Breast epithelium (tissue), 4 donors: ENCODE measurements around the gene GALNT2. TPM values are rescaled to one million over a fixed set of nuclear protein-coding genes. Genes with fewer than 3 reads are reported as not detected.

Experiments used
- DNase-seq, 2 donors: peaks; one replicate each; pipeline ENCODE4 v3.0.0-alpha.2; 2019; ENCODE audit warnings: low spot score in 2 of 2
- H3K27ac ChIP-seq, 2 donors: fragments of 200-600 bp; sonication (generic) in 1 of 2; one replicate each; pipeline ENCODE4 v1.5.1; 2016 to 2019; ENCODE audit warnings: mild to moderate bottlenecking in 1 of 2
- H3K27me3 ChIP-seq, 2 donors: fragments of 200-600 bp; sonication (generic) in 1 of 2; one replicate each; pipeline versions ENCODE4 v1.5.1 to v1.6.0; 2017 to 2019; ENCODE audit warnings: control low read depth in 1 of 2, mild to moderate bottlenecking in 1 of 2
- H3K36me3 ChIP-seq: fragments of 200-600 bp; one replicate; pipeline ENCODE4 v1.5.1; 2019
- H3K4me1 ChIP-seq, 2 donors: fragments of 200-600 bp; sonication (generic); one replicate each; pipeline ENCODE4 v1.5.1; 2016 to 2019; ENCODE audit warnings: control low read depth in 1 of 2
- H3K4me3 ChIP-seq, 3 donors: fragments of 200-600 bp; sonication (generic); 1 replicate in 2 of 3; 2 replicates in 1 of 3; pipeline ENCODE4 v1.5.1; 2016 to 2019; ENCODE audit warnings: mild to moderate bottlenecking in 3 of 3, moderate library complexity in 2 of 3
- H3K9me3 ChIP-seq, 2 donors: fragments of 200-600 bp; sonication (generic) in 1 of 2; one replicate each; pipeline ENCODE4 v1.5.1; 2016 to 2019; ENCODE audit warnings: control low read depth in 1 of 2
- CTCF ChIP-seq, 3 donors: fragments of 450-650 bp; IDR thresholded peaks; one replicate each; pipeline ENCODE4 v1.5.1; 2016 to 2017; ENCODE audit warnings: antibody characterized with exemption in 3 of 3, mild to moderate bottlenecking in 3 of 3, moderate library complexity in 3 of 3
- POLR2A ChIP-seq: fragments of 450-650 bp; IDR thresholded peaks from one replicate; pipeline ENCODE4 v1.6.1; 2016; ENCODE audit warnings: antibody characterized with exemption, mild to moderate bottlenecking, moderate library complexity
- POLR2AphosphoS5 ChIP-seq, 3 donors: sonication (generic); formaldehyde crosslinking; IDR thresholded peaks; one replicate each; pipeline ENCODE4 v1.6.1; 2017; ENCODE audit warnings: antibody characterized with exemption in 3 of 3
- intact Hi-C: fragments of 100-400 bp; cut with DNase I; formaldehyde crosslinking; loops from one replicate; pipeline ENCODE4 v1.15.1; 2023; ENCODE audit warnings: low total_unique reads
- total RNA-seq, 3 donors: library from RNA; depleted of rRNA; stranded (reverse); fragments of >200 nt; gene quantifications; one replicate each; pipeline ENCODE4 v1.1.0, GENCODE V29; 2016

GALNT2 gene
- total RNA-seq, 3 donors from 2014 or later, result 27.4 to 53.0 (median 42.6) TPM

GRCh38 chr1:230212405-230212936 is 145.4 kb downstream of the GALNT2 start:
- Histone ChIP-seq H3K27me3 (no peaks in the 10 kb centered on the region), H3K36me3 (no peaks in the 10 kb centered on the region), H3K9me3 (no peaks in the 10 kb centered on the region), H3K4me1 (peaks cover 0 to 5% of the 10 kb centered on the region in 2 donors), H3K4me3 (no peak overlapping the region), H3K27ac (peak overlapping the region; percentile 12 to 34)
- no peak for TF ChIP-seq POLR2AphosphoS5 (IDR thresholded peaks at IDR 0.05)
- TF ChIP-seq CTCF (IDR thresholded peaks at IDR 0.05), result no peak
- TF ChIP-seq POLR2A, result no peak
- peak in 1 of 2 donors; percentile 27 for DNase-seq
- intact Hi-C loops, result no loop called here

- DNase-seq, result peak in 1 of 2 donors; percentile 25
These were observed 148.0 kb downstream of the GALNT2 start for GRCh38 chr1:230215031-230215430.

GRCh38 chr1:230215529-230215928 is 148.5 kb downstream of the GALNT2 start:
- Histone ChIP-seq H3K9me3 (no peaks in the 10 kb centered on the region), H3K4me1 (no peaks in the 10 kb centered on the region), H3K4me3 (no peak overlapping the region), H3K36me3 (no peaks in the 10 kb centered on the region), H3K27ac (no peak overlapping the region), H3K27me3 (no peaks in the 10 kb centered on the region)
- intact Hi-C loops, result no loop called here
- DNase-seq, result no peak
- TF ChIP-seq POLR2A (no peak), CTCF (IDR thresholded peaks at IDR 0.05) (no peak), POLR2AphosphoS5 (IDR thresholded peaks at IDR 0.05) (no peak)

More at GRCh38 chr1:230215031-230215430, 148.0 kb downstream of the GALNT2 start:
- TF ChIP-seq POLR2AphosphoS5 (IDR thresholded peaks at IDR 0.05) (no peak), CTCF (IDR thresholded peaks at IDR 0.05) (peak in 2 of 3 donors; percentile 37 to 39)
- H3K9me3 ChIP-seq, result no peaks in the 10 kb centered on the region
- H3K4me3 ChIP-seq, result no peak overlapping the region
- H3K27me3 ChIP-seq, result no peaks in the 10 kb centered on the region
- no peak overlapping the region for H3K27ac ChIP-seq
- H3K4me1 ChIP-seq, result no peaks in the 10 kb centered on the region
- H3K36me3 ChIP-seq, result no peaks in the 10 kb centered on the region
- intact Hi-C loops, result no loop called here

GRCh38 chr1:230216896-230217295 is 149.9 kb downstream of the GALNT2 start:
- Histone ChIP-seq H3K4me1 (no peaks in the 10 kb centered on the region), H3K9me3 (no peaks in the 10 kb centered on the region)
- intact Hi-C loops, result no loop called here

GRCh38 chr1:230218667-230219066 is 151.6 kb downstream of the GALNT2 start:
- Histone ChIP-seq H3K27ac (no peak overlapping the region), H3K9me3 (no peaks in the 10 kb centered on the region), H3K4me1 (no peaks in the 10 kb centered on the region), H3K27me3 (no peaks in the 10 kb centered on the region), H3K4me3 (no peak overlapping the region), H3K36me3 (no peaks in the 10 kb centered on the region)
- intact Hi-C loops, result no loop called here
- no peak for TF ChIP-seq POLR2A
- DNase-seq, result no peak

More at GRCh38 chr1:230216896-230217295, 149.9 kb downstream of the GALNT2 start:
- TF ChIP-seq POLR2AphosphoS5 (IDR thresholded peaks at IDR 0.05) (no peak), POLR2A (no peak), CTCF (IDR thresholded peaks at IDR 0.05) (no peak)
- no peak for DNase-seq
- H3K27ac ChIP-seq, result no peak overlapping the region
- H3K4me3 ChIP-seq, result no peak overlapping the region
- no peaks in the 10 kb centered on the region for H3K36me3 ChIP-seq
- H3K27me3 ChIP-seq, result no peaks in the 10 kb centered on the region
